Measurements from ENCODE around the gene NGEF.

The NGEF gene

DNA sequence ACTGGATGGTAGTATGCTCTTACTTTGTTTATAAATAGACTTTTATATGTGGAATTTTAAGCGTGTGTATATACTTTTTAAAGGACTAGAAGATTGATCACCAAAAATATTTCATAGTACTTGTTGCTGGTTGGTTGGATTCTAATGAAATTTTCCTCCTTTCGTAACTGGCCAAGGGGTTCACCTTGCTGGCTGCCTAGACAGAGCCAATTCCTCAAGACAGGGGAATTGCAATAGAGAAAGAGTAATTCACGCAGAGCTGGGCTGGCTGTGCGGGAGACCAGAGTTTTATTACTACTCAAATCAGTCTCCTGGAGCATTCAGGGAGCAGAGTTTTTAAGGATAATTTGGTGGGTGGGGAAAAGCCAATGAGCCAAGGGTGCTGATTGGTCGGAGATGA, 72.3 kb downstream of the NGEF start:
- no peak overlapping the region for H3K27ac ChIP-seq (ENCODE audit: low read depth, low read length, poor library complexity, severe bottlenecking)
- no peaks in the 10 kb centered on the region for H3K9me3 ChIP-seq (ENCODE audit: low read length)
- H3K4me1 ChIP-seq (ENCODE audit: insufficient read depth, low read length, severe bottlenecking): no peaks in the 10 kb centered on the region

DNA sequence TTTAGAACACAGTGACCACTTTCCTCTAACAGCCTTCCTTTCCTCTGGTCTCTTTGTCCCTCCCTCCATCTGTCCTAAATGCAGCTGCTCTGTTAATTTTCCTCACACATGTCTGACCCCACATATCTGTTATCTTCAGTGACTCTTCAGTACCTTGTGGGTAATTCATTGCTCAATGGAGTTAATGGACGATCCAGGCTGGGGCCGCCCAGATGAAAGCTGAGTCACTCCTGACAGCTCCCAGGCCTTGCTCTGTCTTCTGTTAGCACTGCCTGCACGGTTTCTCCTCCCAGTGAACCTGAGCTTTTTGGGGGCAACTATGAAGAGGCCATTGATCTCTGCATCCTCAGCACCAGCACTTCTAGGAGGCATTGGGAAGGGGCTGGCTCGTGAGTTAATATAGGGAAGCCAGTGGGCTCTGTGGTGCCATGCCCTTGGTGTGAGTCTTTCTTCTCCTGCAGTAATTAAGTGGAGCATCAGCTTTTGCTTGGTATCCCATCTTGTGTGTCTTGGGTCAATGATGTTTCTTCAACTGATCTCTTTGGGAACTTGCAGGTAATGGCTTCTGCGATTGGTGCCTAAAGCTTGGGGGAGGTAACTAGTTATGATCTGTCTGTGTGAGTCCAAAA, 75.7 kb downstream of the NGEF start:
- no peaks in the 10 kb centered on the region for H3K36me3 ChIP-seq (ENCODE audit: insufficient read depth, low read length)
- no peak overlapping the region for H3K4me3 ChIP-seq (ENCODE audit: low read depth, low read length, poor library complexity, severe bottlenecking)
- H4K20me1 ChIP-seq (ENCODE audit: insufficient read depth, low read length): no peaks in the 10 kb centered on the region
- H3K4me2 ChIP-seq (ENCODE audit: low read length): no peak overlapping the region
- no peaks in the 10 kb centered on the region for H3K9me3 ChIP-seq (ENCODE audit: low read length)
- H3K9ac ChIP-seq (ENCODE audit: low read length): no peak overlapping the region
- no peak overlapping the region for H2AFZ ChIP-seq (ENCODE audit: low read length)
- TF ChIP-seq, protein P1, sequence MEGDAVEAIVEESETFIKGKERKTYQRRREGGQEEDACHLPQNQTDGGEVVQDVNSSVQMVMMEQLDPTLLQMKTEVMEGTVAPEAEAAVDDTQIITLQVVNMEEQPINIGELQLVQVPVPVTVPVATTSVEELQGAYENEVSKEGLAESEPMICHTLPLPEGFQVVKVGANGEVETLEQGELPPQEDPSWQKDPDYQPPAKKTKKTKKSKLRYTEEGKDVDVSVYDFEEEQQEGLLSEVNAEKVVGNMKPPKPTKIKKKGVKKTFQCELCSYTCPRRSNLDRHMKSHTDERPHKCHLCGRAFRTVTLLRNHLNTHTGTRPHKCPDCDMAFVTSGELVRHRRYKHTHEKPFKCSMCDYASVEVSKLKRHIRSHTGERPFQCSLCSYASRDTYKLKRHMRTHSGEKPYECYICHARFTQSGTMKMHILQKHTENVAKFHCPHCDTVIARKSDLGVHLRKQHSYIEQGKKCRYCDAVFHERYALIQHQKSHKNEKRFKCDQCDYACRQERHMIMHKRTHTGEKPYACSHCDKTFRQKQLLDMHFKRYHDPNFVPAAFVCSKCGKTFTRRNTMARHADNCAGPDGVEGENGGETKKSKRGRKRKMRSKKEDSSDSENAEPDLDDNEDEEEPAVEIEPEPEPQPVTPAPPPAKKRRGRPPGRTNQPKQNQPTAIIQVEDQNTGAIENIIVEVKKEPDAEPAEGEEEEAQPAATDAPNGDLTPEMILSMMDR (IDR thresholded peaks at IDR 0.05; ENCODE audit: low read length): no peak
- TF ChIP-seq EZH2 (IDR thresholded peaks at IDR 0.05; ENCODE audit: borderline replicate concordance, low read length): no peak
- H3K9me2 ChIP-seq (ENCODE audit: low read depth, low read length): no peaks in the 10 kb centered on the region
- H3K79me2 ChIP-seq (ENCODE audit: insufficient read depth, low read length): no peaks in the 10 kb centered on the region
- no peak overlapping the region for H3K27ac ChIP-seq (ENCODE audit: low read depth, low read length, poor library complexity, severe bottlenecking)
- no peaks in the 10 kb centered on the region for H3K4me1 ChIP-seq (ENCODE audit: insufficient read depth, low read length, severe bottlenecking)
- no peaks in the 10 kb centered on the region; the same call in 1 of the 2 replicates for H3K27me3 ChIP-seq (ENCODE audit: insufficient read depth, low read length)
- H3F3A ChIP-seq (ENCODE audit: insufficient read depth, low read length): no peaks in the 10 kb centered on the region

More for the DNA sequence above, 72.3 kb downstream of the NGEF start:
- no peak for TF ChIP-seq EZH2 (IDR thresholded peaks at IDR 0.05; ENCODE audit: borderline replicate concordance, low read length)
- TF ChIP-seq, protein P1 (IDR thresholded peaks at IDR 0.05; ENCODE audit: low read length): no peak
- H2AFZ ChIP-seq (ENCODE audit: low read length): no peak overlapping the region
- no peaks in the 10 kb centered on the region; the same call in 1 of the 2 replicates for H3K27me3 ChIP-seq (ENCODE audit: insufficient read depth, low read length)
- H3K79me2 ChIP-seq (ENCODE audit: insufficient read depth, low read length): no peaks in the 10 kb centered on the region
- H3F3A ChIP-seq (ENCODE audit: insufficient read depth, low read length): no peaks in the 10 kb centered on the region
- H3K36me3 ChIP-seq (ENCODE audit: insufficient read depth, low read length): no peaks in the 10 kb centered on the region
- no peak overlapping the region for H3K9ac ChIP-seq (ENCODE audit: low read length)
- no peak overlapping the region for H3K4me2 ChIP-seq (ENCODE audit: low read length)
- no peak overlapping the region for H3K4me3 ChIP-seq (ENCODE audit: low read depth, low read length, poor library complexity, severe bottlenecking)
- no peaks in the 10 kb centered on the region for H4K20me1 ChIP-seq (ENCODE audit: insufficient read depth, low read length)
- H3K9me2 ChIP-seq (ENCODE audit: low read depth, low read length): no peaks in the 10 kb centered on the region

DNA sequence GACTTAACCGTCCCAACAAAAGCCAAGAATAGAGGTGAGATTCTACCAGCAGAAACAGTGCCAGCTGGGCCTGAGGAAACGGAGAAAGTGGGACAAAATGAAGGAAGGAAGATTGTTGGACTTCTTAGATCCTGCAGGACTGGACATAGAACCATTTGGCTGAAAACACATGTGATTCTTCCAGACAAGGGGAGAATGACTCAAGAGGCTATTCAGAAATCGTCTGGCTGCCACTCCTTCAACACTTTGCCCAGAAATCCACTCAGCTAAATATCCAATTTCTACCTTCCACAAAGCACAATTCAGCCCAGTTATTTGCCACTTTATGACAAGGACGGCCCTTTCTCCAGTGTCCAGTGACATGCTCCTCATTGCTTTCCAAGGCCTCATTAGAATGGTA, 81.4 kb downstream of the NGEF start:
- Histone ChIP-seq H3K36me3 (ENCODE audit: insufficient read depth, low read length) (no peaks in the 10 kb centered on the region), H3K27ac (ENCODE audit: low read depth, low read length, poor library complexity, severe bottlenecking) (no peak overlapping the region), H4K20me1 (ENCODE audit: insufficient read depth, low read length) (no peaks in the 10 kb centered on the region), H3K27me3 (ENCODE audit: insufficient read depth, low read length) (no peaks in the 10 kb centered on the region), H3K79me2 (ENCODE audit: insufficient read depth, low read length) (no peaks in the 10 kb centered on the region), H3K9me2 (ENCODE audit: low read depth, low read length) (no peaks in the 10 kb centered on the region), H2AFZ (ENCODE audit: low read length) (no peak overlapping the region), H3F3A (ENCODE audit: insufficient read depth, low read length) (no peaks in the 10 kb centered on the region), H3K4me3 (ENCODE audit: low read depth, low read length, poor library complexity, severe bottlenecking) (no peak overlapping the region), H3K4me1 (ENCODE audit: insufficient read depth, low read length, severe bottlenecking) (no peaks in the 10 kb centered on the region), H3K9me3 (ENCODE audit: low read length) (no peaks in the 10 kb centered on the region), H3K9ac (ENCODE audit: low read length) (no peak overlapping the region), H3K4me2 (ENCODE audit: low read length) (no peak overlapping the region)
- TF ChIP-seq EZH2 (IDR thresholded peaks at IDR 0.05; ENCODE audit: borderline replicate concordance, low read length): no peak
- TF ChIP-seq, protein P1 (IDR thresholded peaks at IDR 0.05; ENCODE audit: low read length): no peak

Data from OCI-LY1 (cell line).